Spinal cord (tissue), 10 donors: ENCODE data around the gene ARHGEF33. TPM values are rescaled to one million over a fixed set of nuclear protein-coding genes. Genes with fewer than 3 reads are reported as not detected.

ENCODE experiments used
- DNase-seq, 6 donors: peaks; one replicate each; pipeline versions ENCODE4 v3.0.0 to v3.0.0-alpha.2; 2013 to 2015; ENCODE audit warnings: low spot score in 6 of 6, low read depth in 4 of 6
- H3K27ac ChIP-seq: one replicate; pipeline ENCODE4 v1.5.1; 2013; ENCODE audit warnings: low read depth, low read length, control low read depth
- H3K27me3 ChIP-seq: one replicate; pipeline ENCODE4 v1.6.1; 2013; ENCODE audit warnings: low read length; ENCODE audit not compliant: control insufficient read depth, insufficient read depth
- H3K36me3 ChIP-seq: one replicate; pipeline ENCODE4 v1.6.1; 2013; ENCODE audit warnings: low read length; ENCODE audit not compliant: control insufficient read depth, insufficient read depth
- H3K4me1 ChIP-seq: one replicate; pipeline ENCODE4 v1.6.1; 2013; ENCODE audit warnings: low read length; ENCODE audit not compliant: control insufficient read depth, insufficient read depth
- H3K4me3 ChIP-seq: one replicate; pipeline ENCODE4 v1.5.1; 2013; ENCODE audit warnings: low read depth, low read length, control low read depth
- H3K9me3 ChIP-seq: one replicate; pipeline ENCODE4 v1.6.1; 2013; ENCODE audit warnings: low read length; ENCODE audit not compliant: control insufficient read depth, insufficient read depth
- WGBS: methylation state at CpG from one replicate; pipeline ENCODE4 v1.1.5; 2013; ENCODE audit warnings: missing lambda C conversion rate; ENCODE audit not compliant: insufficient coverage; 5-methylcytosine and 5-hydroxymethylcytosine counted together
- polyA plus RNA-seq, 2 donors: library from polyadenylated mRNA; unstranded; fragments of 120-200 nt; gene quantifications; one replicate each; pipeline ENCODE4 v1.2.1, GENCODE V29; 2013; ENCODE audit not compliant: insufficient read length in 2 of 2
- total RNA-seq, 2 donors: library from RNA; depleted of rRNA in 1 of 2; stranded (reverse); fragments of 120-200 nt in 1 of 2; fragments of >200 nt in 1 of 2; gene quantifications; one replicate each; pipeline versions ENCODE4 v1.2.3 to v1.2.4, GENCODE V29; 2013 to 2014
- donor health status: healthy.

Gene ARHGEF33
- total and polyA plus RNA-seq, 4 donors, result 4.0 to 5.5 (median 4.7) TPM

DNA sequence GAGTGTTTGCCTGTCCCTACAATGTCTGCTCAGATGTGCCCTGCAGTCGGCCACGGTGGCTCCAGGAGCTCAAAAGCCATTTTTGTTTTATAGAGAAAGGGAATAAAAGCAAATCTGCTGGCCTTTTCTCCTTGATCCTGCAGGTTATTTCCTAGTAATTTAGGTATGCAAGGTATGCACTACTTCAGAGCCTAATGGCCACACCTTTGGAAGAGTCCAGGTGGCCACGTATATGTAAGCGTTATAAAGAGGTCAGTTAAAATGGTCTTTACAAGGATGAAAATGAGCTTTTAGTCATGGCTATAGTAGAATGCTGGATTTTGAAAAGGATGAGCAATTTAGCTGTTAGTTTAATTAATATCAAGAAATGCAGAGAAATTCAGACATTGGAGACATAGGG lies 81.7 kb downstream of the ARHGEF33 start:
- WGBS, result 100% methylated on average over 4 of the region's 4 CpGs
- no peaks in the 10 kb centered on the region for H3K27me3 ChIP-seq
- no peak overlapping the region for H3K27ac ChIP-seq
- H3K9me3 ChIP-seq, result no peaks in the 10 kb centered on the region
- no peak overlapping the region for H3K4me3 ChIP-seq
- DNase-seq, result no peak
- H3K4me1 ChIP-seq, result no peaks in the 10 kb centered on the region
- peaks cover 3% of the 10 kb centered on the region for H3K36me3 ChIP-seq

DNA sequence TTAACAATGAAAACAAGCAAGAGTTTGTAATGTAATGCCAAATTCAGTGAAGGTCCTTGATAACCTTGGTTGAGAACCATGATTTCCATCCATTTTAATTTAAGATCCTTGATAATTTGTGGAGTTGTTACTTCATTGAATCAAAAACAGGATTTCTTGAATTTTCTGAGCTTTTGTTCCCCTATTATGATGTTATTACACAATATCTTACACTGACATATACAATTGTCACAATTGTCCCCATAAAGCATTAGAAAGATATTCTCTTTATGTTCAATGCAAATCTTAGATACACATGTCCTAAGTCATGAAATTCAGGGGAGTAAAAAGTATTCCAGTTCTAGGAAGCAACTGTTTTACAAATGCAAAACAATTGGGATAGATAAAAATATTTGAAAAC lies 83.6 kb downstream of the ARHGEF33 start:
- Histone ChIP-seq H3K36me3 (peaks cover 3% of the 10 kb centered on the region), H3K4me3 (no peak overlapping the region), H3K9me3 (no peaks in the 10 kb centered on the region), H3K27me3 (no peaks in the 10 kb centered on the region), H3K27ac (no peak overlapping the region), H3K4me1 (no peaks in the 10 kb centered on the region)
- DNase-seq, result no peak

DNA sequence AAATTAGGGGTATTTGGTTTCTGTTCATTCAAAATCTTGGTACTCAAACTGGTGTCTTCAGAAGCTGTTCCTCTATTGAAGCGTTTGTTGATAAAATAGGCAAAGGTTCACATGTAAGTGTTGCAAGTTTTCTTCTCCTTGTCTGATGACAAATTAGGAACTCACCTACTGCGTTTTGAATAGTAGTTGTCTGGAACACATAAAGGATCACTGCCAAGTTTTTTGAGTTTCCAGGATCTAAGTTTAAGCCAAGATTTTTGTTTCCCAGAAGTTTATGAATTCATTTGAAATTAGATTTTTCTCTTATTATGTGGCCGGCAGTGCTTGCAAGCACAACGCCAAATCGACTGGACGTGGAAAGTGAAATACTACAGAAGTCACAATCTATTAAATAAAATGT lies 85.4 kb downstream of the ARHGEF33 start:
- Histone ChIP-seq H3K9me3 (no peaks in the 10 kb centered on the region), H3K4me1 (no peaks in the 10 kb centered on the region), H3K4me3 (no peak overlapping the region), H3K27ac (no peak overlapping the region), H3K27me3 (no peaks in the 10 kb centered on the region), H3K36me3 (no peaks in the 10 kb centered on the region)
- DNase-seq, result no peak
- 83% methylated on average over 1 of the region's 6 CpGs for WGBS

DNA sequence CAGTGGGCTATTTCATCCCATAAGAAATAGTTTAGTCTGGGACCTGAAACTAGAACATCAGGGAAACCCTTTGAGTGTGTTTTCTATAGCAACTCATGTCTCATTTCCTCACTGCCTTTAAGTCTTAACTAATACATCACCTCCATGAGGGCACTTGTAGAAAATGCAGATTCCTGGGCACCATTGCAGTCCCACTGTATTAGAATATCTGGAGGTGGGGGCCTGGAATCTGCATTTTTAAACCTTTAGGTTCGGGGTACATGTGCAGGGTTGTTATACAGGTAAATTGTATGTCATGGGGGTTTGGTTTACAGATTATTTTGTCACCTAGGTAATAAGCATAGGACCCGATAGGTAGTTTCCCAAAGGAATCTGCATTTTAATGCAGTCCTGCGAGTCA lies 87.4 kb downstream of the ARHGEF33 start:
- no CpG with 5 or more reads among the region's 3 CpGs for WGBS
- DNase-seq, result no peak
- no peak overlapping the region for H3K27ac ChIP-seq
- H3K9me3 ChIP-seq, result no peaks in the 10 kb centered on the region
- H3K36me3 ChIP-seq, result no peaks in the 10 kb centered on the region
- no peak overlapping the region for H3K4me3 ChIP-seq
- no peaks in the 10 kb centered on the region for H3K27me3 ChIP-seq
- no peaks in the 10 kb centered on the region for H3K4me1 ChIP-seq

GRCh38 chr2:38978296-38978903 lies 88.7 kb downstream of the ARHGEF33 start:
- no peak overlapping the region for H3K27ac ChIP-seq
- H3K27me3 ChIP-seq, result no peaks in the 10 kb centered on the region
- peak in 1 of 6 donors; percentile 45 for DNase-seq
- no peaks in the 10 kb centered on the region for H3K36me3 ChIP-seq
- 76% methylated on average over 4 of the region's 5 CpGs for WGBS
- H3K4me1 ChIP-seq, result no peaks in the 10 kb centered on the region
- H3K4me3 ChIP-seq, result no peak overlapping the region
- no peaks in the 10 kb centered on the region for H3K9me3 ChIP-seq

- Histone ChIP-seq H3K9me3 (no peaks in the 10 kb centered on the region), H3K36me3 (no peaks in the 10 kb centered on the region), H3K4me1 (no peaks in the 10 kb centered on the region), H3K4me3 (no peak overlapping the region), H3K27me3 (no peaks in the 10 kb centered on the region), H3K27ac (no peak overlapping the region)
- DNase-seq, result no peak
- WGBS, result 100% methylated on average over 2 of the region's 3 CpGs
Measured at GRCh38 chr2:38978908-38979307, 89.2 kb downstream of the ARHGEF33 start.

DNA sequence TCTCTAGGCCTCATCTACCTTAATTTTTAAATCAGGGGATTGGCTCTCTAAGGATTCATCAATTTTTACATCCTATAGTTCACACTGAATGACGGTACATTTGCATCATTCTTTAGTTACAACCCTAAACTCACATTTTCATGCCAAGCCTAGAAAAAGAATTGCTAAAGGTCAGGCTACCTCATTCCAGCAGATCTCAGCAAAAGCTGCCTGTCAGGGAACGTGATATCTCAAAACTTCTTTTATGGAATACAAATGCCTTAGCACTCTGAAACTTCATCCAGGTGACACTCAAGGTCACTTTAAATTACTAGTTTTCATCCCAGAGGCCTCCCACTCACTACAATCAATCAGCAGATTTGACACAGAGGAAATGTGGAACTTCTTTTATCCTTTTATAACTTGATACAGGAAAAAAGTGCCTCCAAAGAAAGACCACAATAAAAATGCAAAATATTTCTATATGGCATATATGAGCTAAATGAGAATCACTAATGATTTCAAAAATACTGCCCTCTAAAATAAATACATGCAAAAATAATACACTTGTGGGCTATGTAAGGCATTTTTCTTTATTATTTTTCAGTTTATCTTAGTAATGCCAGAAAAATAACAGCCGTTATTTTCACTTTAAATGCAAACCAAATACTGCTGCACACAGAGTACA lies 91.5 kb downstream of the ARHGEF33 start:
- Histone ChIP-seq H3K27me3 (no peaks in the 10 kb centered on the region), H3K4me1 (no peaks in the 10 kb centered on the region), H3K9me3 (no peaks in the 10 kb centered on the region), H3K4me3 (no peak overlapping the region), H3K27ac (no peak overlapping the region), H3K36me3 (peaks cover 5% of the 10 kb centered on the region)
- peak in 1 of 6 donors; percentile 34 for DNase-seq
- WGBS, result 67% methylated on average over 1 of the region's 3 CpGs

DNA sequence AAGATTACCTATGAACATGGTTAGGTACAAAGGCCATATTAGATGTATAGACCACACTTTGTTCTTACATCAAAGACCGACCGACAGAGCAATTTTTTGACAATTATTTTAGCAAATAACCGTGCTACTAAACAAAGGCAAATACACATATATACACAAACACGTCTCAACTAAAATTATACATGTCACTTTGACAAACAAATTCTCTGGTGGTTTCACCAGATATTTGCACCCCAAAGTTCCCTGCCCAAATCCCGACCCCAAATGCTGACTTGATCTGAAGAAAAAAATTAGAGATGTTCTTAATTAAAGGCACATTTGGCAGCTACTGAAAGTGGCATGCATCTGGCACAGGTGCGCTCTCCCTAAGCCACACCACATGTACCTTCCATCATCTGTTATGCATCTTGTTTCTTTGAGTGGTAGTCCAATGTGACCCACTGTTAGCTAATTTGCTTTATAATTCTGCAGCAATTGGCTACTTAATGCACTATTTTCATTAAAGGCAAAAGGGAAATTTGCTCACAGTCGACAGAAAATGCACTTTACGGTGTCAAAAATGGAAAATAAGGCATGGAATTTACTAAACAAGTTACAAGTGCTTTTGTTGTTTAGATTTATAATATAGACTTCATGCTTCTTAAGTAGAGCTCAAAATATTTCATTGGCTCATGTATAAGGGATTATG lies 92.1 kb downstream of the ARHGEF33 start:
- H3K4me3 ChIP-seq, result no peak overlapping the region
- H3K9me3 ChIP-seq, result no peaks in the 10 kb centered on the region
- no peaks in the 10 kb centered on the region for H3K4me1 ChIP-seq
- WGBS, result 96% methylated on average over 4 of the region's 8 CpGs
- no peaks in the 10 kb centered on the region for H3K27me3 ChIP-seq
- H3K27ac ChIP-seq, result no peak overlapping the region
- peaks cover 5% of the 10 kb centered on the region for H3K36me3 ChIP-seq
- no peak for DNase-seq

DNA sequence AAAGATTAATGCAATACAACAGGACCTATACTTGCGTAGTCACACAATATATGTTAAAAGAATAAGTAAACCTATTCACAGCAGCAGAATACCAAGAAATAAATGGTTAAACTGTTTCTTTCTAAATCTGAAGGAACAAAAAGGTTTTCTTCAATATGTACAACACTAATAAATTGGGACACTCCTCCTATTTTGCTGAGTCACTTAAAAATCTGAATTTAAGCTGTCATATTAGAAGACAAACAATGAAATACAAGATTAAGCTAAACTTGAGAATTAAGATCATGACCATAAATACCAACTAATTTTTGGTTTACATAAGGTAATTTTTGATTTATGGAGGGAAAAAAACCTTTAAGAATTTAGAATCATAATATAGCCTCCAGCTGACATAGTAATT lies 92.8 kb downstream of the ARHGEF33 start:
- Histone ChIP-seq H3K9me3 (no peaks in the 10 kb centered on the region), H3K36me3 (peaks cover 5% of the 10 kb centered on the region), H3K27me3 (no peaks in the 10 kb centered on the region), H3K4me3 (no peak overlapping the region), H3K27ac (no peak overlapping the region), H3K4me1 (no peaks in the 10 kb centered on the region)
- no CpG with 5 or more reads among the region's 1 CpG for WGBS
- DNase-seq, result no peak

GRCh38 chr2:38988716-38989115 lies 99.0 kb downstream of the ARHGEF33 start:
- Histone ChIP-seq H3K36me3 (peaks cover 8% of the 10 kb centered on the region), H3K27ac (no peak overlapping the region)

More at GRCh38 chr2:38988716-38989115, 99.0 kb downstream of the ARHGEF33 start:
- Histone ChIP-seq H3K4me3 (no peak overlapping the region), H3K4me1 (no peaks in the 10 kb centered on the region), H3K9me3 (no peaks in the 10 kb centered on the region), H3K27me3 (no peaks in the 10 kb centered on the region)
- no CpG with 5 or more reads among the region's 1 CpG for WGBS
- peak in 1 of 6 donors; percentile 46 for DNase-seq
